H1 (cell line): ENCODE results near the gene MR1.

Source experiments
- EZH2 ChIP-seq: fragments of 200-600 bp; sonication (generic); IDR thresholded peaks from 2 replicates; pipeline ENCODE4 v1.7.1; 2012; ENCODE audit warnings: low read depth, mild to moderate bottlenecking, moderate library complexity, low read length, inconsistent platforms; ENCODE audit not compliant: severe bottlenecking
- RAD21 ChIP-seq, 2 experiments: IDR thresholded peaks in 1 of 2; conservative IDR thresholded peaks in 1 of 2; 2 replicates each; pipeline ENCODE4 v1.6.1; 2011; ENCODE audit warnings: low read depth in 2 of 2, low read length in 2 of 2, improper control_type of control experiment in 1 of 2, inconsistent platforms in 1 of 2, mild to moderate bottlenecking in 1 of 2, moderate library complexity in 1 of 2
- TF ChIP-seq, protein P1 (sequence below), 3 experiments: IDR thresholded peaks; 1 replicate in 2 of 3; 2 replicates in 1 of 3; pipeline versions ENCODE4 v1.5.1 to v1.6.1; 2011; ENCODE audit warnings: low read length in 3 of 3, mild to moderate bottlenecking in 3 of 3, inconsistent platforms in 2 of 3, low read depth in 1 of 3, moderate library complexity in 1 of 3; ENCODE audit not compliant: insufficient read depth in 1 of 3; ENCODE audit errors: control extremely low read depth in 1 of 3

DNA sequence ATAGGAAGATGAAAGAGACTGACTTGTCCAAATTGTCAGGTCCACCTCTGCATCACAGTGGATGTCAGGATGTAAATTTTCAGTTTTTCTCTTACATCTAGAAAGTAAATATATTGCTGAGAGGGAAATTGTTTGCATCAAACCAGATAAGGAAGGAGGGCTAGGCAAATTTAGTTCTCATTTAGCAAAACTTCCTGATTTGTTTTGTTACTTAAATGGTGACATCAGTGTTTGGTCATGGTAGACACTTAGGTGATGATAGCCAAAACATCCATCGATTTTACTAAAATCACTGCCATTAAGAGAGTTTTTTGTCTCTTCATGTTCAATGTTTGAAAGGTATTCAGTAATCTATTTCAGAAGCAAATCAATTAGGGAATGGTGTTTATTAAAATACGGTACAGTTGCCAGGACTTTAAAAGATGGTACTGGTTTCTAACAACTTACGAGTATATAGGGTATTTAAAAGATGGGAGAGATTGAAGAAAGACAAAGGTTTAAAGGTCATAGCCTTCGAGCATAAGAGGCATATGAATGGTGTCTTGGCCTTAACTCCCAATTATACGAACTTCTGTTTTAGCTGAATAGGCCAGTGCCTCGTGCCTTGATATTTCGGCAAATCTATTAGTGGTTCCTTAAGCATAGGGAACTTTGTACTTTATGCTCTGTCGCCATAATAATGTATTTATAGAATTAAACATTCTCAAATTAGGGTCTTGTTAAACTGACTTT, 57.7 kb downstream of the MR1 start:
- TF ChIP-seq EZH2 = no peak
- no peak for TF ChIP-seq RAD21 (IDR thresholded peaks at IDR 0.05 in 1 of 2, conservative IDR thresholded peaks at IDR 0.05 in 1 of 2; ENCODE audit: low read depth in 2 of 2, low read length in 2 of 2)
- TF ChIP-seq, protein P1, sequence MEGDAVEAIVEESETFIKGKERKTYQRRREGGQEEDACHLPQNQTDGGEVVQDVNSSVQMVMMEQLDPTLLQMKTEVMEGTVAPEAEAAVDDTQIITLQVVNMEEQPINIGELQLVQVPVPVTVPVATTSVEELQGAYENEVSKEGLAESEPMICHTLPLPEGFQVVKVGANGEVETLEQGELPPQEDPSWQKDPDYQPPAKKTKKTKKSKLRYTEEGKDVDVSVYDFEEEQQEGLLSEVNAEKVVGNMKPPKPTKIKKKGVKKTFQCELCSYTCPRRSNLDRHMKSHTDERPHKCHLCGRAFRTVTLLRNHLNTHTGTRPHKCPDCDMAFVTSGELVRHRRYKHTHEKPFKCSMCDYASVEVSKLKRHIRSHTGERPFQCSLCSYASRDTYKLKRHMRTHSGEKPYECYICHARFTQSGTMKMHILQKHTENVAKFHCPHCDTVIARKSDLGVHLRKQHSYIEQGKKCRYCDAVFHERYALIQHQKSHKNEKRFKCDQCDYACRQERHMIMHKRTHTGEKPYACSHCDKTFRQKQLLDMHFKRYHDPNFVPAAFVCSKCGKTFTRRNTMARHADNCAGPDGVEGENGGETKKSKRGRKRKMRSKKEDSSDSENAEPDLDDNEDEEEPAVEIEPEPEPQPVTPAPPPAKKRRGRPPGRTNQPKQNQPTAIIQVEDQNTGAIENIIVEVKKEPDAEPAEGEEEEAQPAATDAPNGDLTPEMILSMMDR (IDR thresholded peaks at IDR 0.05; ENCODE audit: control extremely low read depth in 1 of 3, insufficient read depth in 1 of 3, low read depth in 1 of 3, low read length in 3 of 3) = no peak
